A673 (cell line): ENCODE measurements around the gene DOK1.

ENCODE experiments used
- CTCF ChIP-seq: fragments of 300-800, 200-600 bp; sonication (generic); conservative IDR thresholded peaks from 2 replicates; pipeline ENCODE4 v1.5.1; 2017; ENCODE audit warnings: low read depth, mild to moderate bottlenecking, antibody characterized with exemption, low read length, moderate library complexity, mixed read lengths
- EZH2 ChIP-seq: fragments of 200-600 bp; sonication (generic); IDR thresholded peaks from 2 replicates; pipeline ENCODE4 v1.6.1; 2017; ENCODE audit warnings: borderline replicate concordance, low read depth, mild to moderate bottlenecking, mixed read lengths, antibody characterized with exemption, low read length; ENCODE audit not compliant: poor library complexity, severe bottlenecking

GRCh38 chr2:74566754-74567085 lies 12.2 kb downstream of the DOK1 start:
- TF ChIP-seq CTCF = no peak
- no peak for TF ChIP-seq EZH2
